Body of pancreas (tissue), 4 donors: ENCODE results near the gene SRSF7. TPM values are rescaled to one million over a fixed set of nuclear protein-coding genes. Genes with fewer than 3 reads are reported as not detected.
"Not testable (repeated sequence)": the region's sequence is repeated elsewhere in the genome, so short reads cannot be mapped to it uniquely, and the experiment has no call there.

Source experiments
- ATAC-seq: fragments of 150-250 bp; one replicate; pipeline ENCODE4 v1.9.1; 2016
- DNase-seq, 4 donors: peaks; one replicate each; pipeline ENCODE4 v3.0.0-alpha.2; 2019
- H3K27ac ChIP-seq, 4 donors: fragments of 200-600 bp; sonication (generic); 1 replicate in 3 of 4; 2 replicates in 1 of 4; pipeline versions ENCODE4 v1.5.1 to v1.6.1; 2016 to 2019; ENCODE audit warnings: mild to moderate bottlenecking in 1 of 4, mixed read lengths in 1 of 4, moderate library complexity in 1 of 4
- H3K27me3 ChIP-seq, 2 donors: fragments of 200-600 bp; sonication (generic); one replicate each; pipeline ENCODE4 v1.6.0; 2016; ENCODE audit warnings: mild to moderate bottlenecking in 1 of 2
- H3K36me3 ChIP-seq, 2 donors: fragments of 200-600 bp; sonication (generic); replicated peaks in 1 of 2; 2 replicates each; pipeline ENCODE4 v1.5.1; 2016; ENCODE audit warnings: low read depth in 2 of 2; ENCODE audit not compliant: insufficient read depth in 1 of 2
- H3K4me1 ChIP-seq: fragments of 200-600 bp; sonication (generic); one replicate; pipeline ENCODE4 v1.6.0; 2016
- H3K4me3 ChIP-seq, 2 donors: fragments of 200-600 bp; sonication (generic); 1 replicate in 1 of 2; 2 replicates in 1 of 2; pipeline ENCODE4 v1.5.1; 2016 to 2019
- H3K9me3 ChIP-seq, 3 donors: fragments of 200-600 bp; sonication (generic); 1 replicate in 2 of 3; 2 replicates in 1 of 3; pipeline ENCODE4 v1.5.1; 2016
- CTCF ChIP-seq, 7 experiments: fragments of 450-650 bp in 4 of 7; fragments of 200-600 bp in 3 of 7; sonication (generic) in 3 of 7; IDR thresholded peaks; one replicate each; pipeline ENCODE4 v1.5.1; 2016 to 2019; ENCODE audit warnings: antibody characterized with exemption in 7 of 7
- POLR2A ChIP-seq, 3 donors: fragments of 450-650 bp; IDR thresholded peaks; one replicate each; pipeline ENCODE4 v1.6.1; 2016; ENCODE audit warnings: antibody characterized with exemption in 3 of 3, mild to moderate bottlenecking in 2 of 3
- WGBS, 2 donors: methylation state at CpG; one replicate each; pipeline ENCODE4 v1.1.5; 2017; 5-methylcytosine and 5-hydroxymethylcytosine counted together
- intact Hi-C: fragments of 100-400 bp; cut with DNase I; formaldehyde crosslinking; loops from one replicate; pipeline ENCODE4 v1.15.1; 2023
- total RNA-seq, 2 donors: library from RNA; depleted of rRNA; stranded (reverse); fragments of >200 nt; gene quantifications; one replicate each; pipeline ENCODE4 v1.1.0, GENCODE V29; 2016

SRSF7 gene
- total RNA-seq, 2 donors from 2014 or later, result 55.8 to 68.2 TPM

- H3K9me3 ChIP-seq, result no peaks in the 10 kb centered on the region
- DNase-seq, result no peak
- H3K27ac ChIP-seq, result no peak overlapping the region
- peaks cover 7% of the 10 kb centered on the region for H3K4me1 ChIP-seq
- H3K4me3 ChIP-seq, result no peak overlapping the region
- H3K27me3 ChIP-seq, result no peaks in the 10 kb centered on the region
- intact Hi-C loops, result no loop called here
- TF ChIP-seq CTCF (IDR thresholded peaks at IDR 0.05) (no peak), POLR2A (IDR thresholded peaks at IDR 0.05) (no peak)
- H3K36me3 ChIP-seq, result no peaks in the 10 kb centered on the region
- ATAC-seq, result no peak
These were observed 39.6 kb downstream of the SRSF7 start for GRCh38 chr2:38711558-38711957.

- WGBS, 2 donors, result 69 to 88% methylated on average over 5 of the region's 5 CpGs
These were observed 41.5 kb downstream of the SRSF7 start for GRCh38 chr2:38709567-38710194.

GRCh38 chr2:38708900-38709566 is 42.1 kb downstream of the SRSF7 start:
- Histone ChIP-seq H3K36me3 (no peaks in the 10 kb centered on the region), H3K27ac (no peak overlapping the region), H3K4me1 (peaks cover 15% of the 10 kb centered on the region), H3K4me3 (no peak overlapping the region), H3K9me3 (no peaks in the 10 kb centered on the region), H3K27me3 (no peaks in the 10 kb centered on the region)
- ATAC-seq, result no peak
- TF ChIP-seq CTCF (IDR thresholded peaks at IDR 0.05) (no peak), POLR2A (IDR thresholded peaks at IDR 0.05) (no peak)
- intact Hi-C loops, result no loop called here
- WGBS, 2 donors, result 85 to 86% methylated on average over 12 of the region's 12 CpGs
- DNase-seq, result no peak

More at GRCh38 chr2:38709567-38710194, 41.5 kb downstream of the SRSF7 start:
- no peak for DNase-seq
- intact Hi-C loops, result no loop called here
- no peaks in the 10 kb centered on the region for H3K9me3 ChIP-seq
- no peaks in the 10 kb centered on the region for H3K27me3 ChIP-seq
- H3K4me3 ChIP-seq, result no peak overlapping the region
- H3K4me1 ChIP-seq, result peaks cover 15% of the 10 kb centered on the region
- ATAC-seq, result no peak
- TF ChIP-seq CTCF (IDR thresholded peaks at IDR 0.05) (no peak), POLR2A (IDR thresholded peaks at IDR 0.05) (no peak)
- H3K27ac ChIP-seq, result no peak overlapping the region
- no peaks in the 10 kb centered on the region for H3K36me3 ChIP-seq

- H3K9me3 ChIP-seq, H3K36me3 ChIP-seq, intact Hi-C loops, DNase-seq, H3K27me3 ChIP-seq, ATAC-seq, H3K27ac ChIP-seq, H3K4me3 ChIP-seq: not testable (repeated sequence)
- peaks cover 16% of the 10 kb centered on the region for H3K4me1 ChIP-seq
- 82 to 93% methylated on average over 9 of the region's 9 CpGs for WGBS, 2 donors
These were observed 42.7 kb downstream of the SRSF7 start for GRCh38 chr2:38708491-38708890.

- Histone ChIP-seq H3K4me3 (no peak overlapping the region), H3K9me3 (no peaks in the 10 kb centered on the region), H3K27me3 (no peaks in the 10 kb centered on the region), H3K4me1 (peaks cover 16% of the 10 kb centered on the region), H3K36me3 (no peaks in the 10 kb centered on the region), H3K27ac (no peak overlapping the region)
- ATAC-seq (no peak), DNase-seq (no peak)
- intact Hi-C loops, result no loop called here
- no peak for TF ChIP-seq CTCF (IDR thresholded peaks at IDR 0.05)
- TF ChIP-seq POLR2A (IDR thresholded peaks at IDR 0.05), result no peak
- WGBS, 2 donors, result 84% methylated on average over 6 of the region's 6 CpGs
These were observed 44.3 kb downstream of the SRSF7 start for GRCh38 chr2:38706846-38707345.
